Stimulated activated CD4-positive, alpha-beta T cell treated with anti-CD3 and anti-CD28 coated beads, Interleukin-15, amount 100 ng/mL, for 1 hour (primary cell): ENCODE measurements around the gene PHC2.

ENCODE experiments used
- DNase-seq, 2 donors: peaks; one replicate each; pipeline ENCODE4 v3.0.0-alpha.2; 2020; ENCODE audit warnings: low read depth in 1 of 2, low spot score in 1 of 2

The PHC2 gene

GRCh38 chr1:33430692-33431593, at the start of gene PHC2:
Gene PHC2 (minus strand): TSS chr1:33431095. CDS start chr1:33375539, 55,556 bp downstream.
- peak; percentile 78 to 86 for DNase-seq

GRCh38 chr1:33477451-33477850, 46.6 kb upstream of the PHC2 start:
- no peak for DNase-seq

GRCh38 chr1:33473900-33474299, 43.0 kb upstream of the PHC2 start:
- DNase-seq = no peak

- DNase-seq = peak; percentile 68 to 77
Observed at GRCh38 chr1:33472269-33472980, 41.5 kb upstream of the PHC2 start, which contains the start of gene ZSCAN20. Gene ZSCAN20 (plus strand): TSS chr1:33472645. CDS start chr1:33479289, 6,644 bp downstream.

- no peak for DNase-seq
Observed at GRCh38 chr1:33471416-33471815, 40.5 kb upstream of the PHC2 start.

- peak in 1 of 2 donors; percentile 31 for DNase-seq
Observed at GRCh38 chr1:33470495-33471012, 39.7 kb upstream of the PHC2 start.

GRCh38 chr1:33469691-33470090, 38.8 kb upstream of the PHC2 start:
- DNase-seq = no peak

GRCh38 chr1:33468967-33469366, 38.1 kb upstream of the PHC2 start:
- no peak for DNase-seq

GRCh38 chr1:33468531-33468930, 37.6 kb upstream of the PHC2 start:
- no peak for DNase-seq

GRCh38 chr1:33468011-33468410, 37.1 kb upstream of the PHC2 start:
- no peak for DNase-seq

- no peak for DNase-seq
Observed at GRCh38 chr1:33466159-33466558, 35.3 kb upstream of the PHC2 start.

- no peak for DNase-seq
Observed at GRCh38 chr1:33465316-33465715, 34.4 kb upstream of the PHC2 start.

GRCh38 chr1:33464552-33464951, 33.7 kb upstream of the PHC2 start:
- DNase-seq = no peak

GRCh38 chr1:33462405-33463164, 31.7 kb upstream of the PHC2 start:
- DNase-seq = no peak

GRCh38 chr1:33460947-33461629, 30.2 kb upstream of the PHC2 start:
- DNase-seq = no peak

- DNase-seq = no peak
Observed at GRCh38 chr1:33460144-33460543, 29.2 kb upstream of the PHC2 start.

- DNase-seq = no peak
Observed at GRCh38 chr1:33459691-33460090, 28.8 kb upstream of the PHC2 start.

- no peak for DNase-seq
Observed at GRCh38 chr1:33456502-33456886, 25.6 kb upstream of the PHC2 start.

GRCh38 chr1:33455539-33456501, 24.9 kb upstream of the PHC2 start:
- DNase-seq = no peak
